GM18951 (cell line): ENCODE data around the gene LITAF.
"Not testable (repeated sequence)": the region's sequence is repeated elsewhere in the genome, so short reads cannot be mapped to it uniquely, and the experiment has no call there.

Source experiments
- POLR2A ChIP-seq: IDR thresholded peaks from 4 replicates; pipeline ENCODE4 v1.6.1; 2011; ENCODE audit warnings: mild to moderate bottlenecking; ENCODE audit not compliant: insufficient read length, insufficient read depth; ENCODE audit errors: extremely low read depth
- in situ Hi-C: fragments of 300-500 bp; cut with MboI; formaldehyde crosslinking; loops from one replicate; pipeline ENCODE4 v1.12.0; 2022; ENCODE audit warnings: low sequenced_read_pairs, mixed read lengths, inconsistent platforms; ENCODE audit not compliant: unreplicated experiment

LITAF gene

GRCh38 chr16:11585460-11586377 lies 1.0 kb downstream of the LITAF start:
- in situ Hi-C loops = loop anchor here (10.0 kb wide), 1 partner anchor 59 kb away; no protein-coding TSS in a partner anchor
- TF ChIP-seq POLR2A = no peak

GRCh38 chr16:11583889-11584565 lies 2.7 kb downstream of the LITAF start:
- no peak for TF ChIP-seq POLR2A
- in situ Hi-C loops = loop anchor here (10.0 kb wide), 1 partner anchor 61 kb away; no protein-coding TSS in a partner anchor

- in situ Hi-C loops = loop anchor here (10.0 kb wide), 1 partner anchor 62 kb away; no protein-coding TSS in a partner anchor
- no peak for TF ChIP-seq POLR2A
Measured at GRCh38 chr16:11583166-11583565, 3.6 kb downstream of the LITAF start.

- in situ Hi-C loops = loop anchor here (10.0 kb wide), 1 partner anchor 63 kb away; no protein-coding TSS in a partner anchor
- TF ChIP-seq POLR2A = no peak
Measured at GRCh38 chr16:11582157-11582814, 4.4 kb downstream of the LITAF start.

GRCh38 chr16:11581678-11582077 lies 5.0 kb downstream of the LITAF start:
- no peak for TF ChIP-seq POLR2A
- in situ Hi-C loops = loop anchor here (10.0 kb wide), 1 partner anchor 63 kb away; no protein-coding TSS in a partner anchor

- in situ Hi-C loops = loop anchor here (10.0 kb wide), 1 partner anchor 64 kb away; no protein-coding TSS in a partner anchor
- TF ChIP-seq POLR2A = no peak
Measured at GRCh38 chr16:11580451-11581086, 6.2 kb downstream of the LITAF start.

- in situ Hi-C loops = not testable (repeated sequence)
Measured at GRCh38 chr16:11577290-11577660, 9.4 kb downstream of the LITAF start.

GRCh38 chr16:11576427-11577289 lies 10.1 kb downstream of the LITAF start:
- in situ Hi-C loops = no loop called here
- TF ChIP-seq POLR2A = no peak

GRCh38 chr16:11575223-11575589 lies 11.5 kb downstream of the LITAF start:
- no peak for TF ChIP-seq POLR2A
- in situ Hi-C loops = no loop called here

GRCh38 chr16:11572301-11572995 lies 14.3 kb downstream of the LITAF start:
- in situ Hi-C loops = no loop called here
- no peak for TF ChIP-seq POLR2A

GRCh38 chr16:11571549-11571948 lies 15.2 kb downstream of the LITAF start:
- in situ Hi-C loops = no loop called here
- TF ChIP-seq POLR2A = no peak
